Ovary (tissue), 3 donors: ENCODE measurements around the gene DNAJC1.

Experiments used
- EP300 ChIP-seq: sonication (generic); formaldehyde crosslinking; IDR thresholded peaks from one replicate; pipeline ENCODE4 v1.6.1; 2017; ENCODE audit warnings: antibody characterized with exemption
- POLR2A ChIP-seq: fragments of 450-650 bp; IDR thresholded peaks from one replicate; pipeline ENCODE4 v1.6.1; 2017; ENCODE audit warnings: antibody characterized with exemption, mild to moderate bottlenecking, moderate library complexity
- TF ChIP-seq, protein P1 (sequence below), 3 donors: fragments of 450-650 bp in 2 of 3; fragments of 200-600 bp in 1 of 3; IDR thresholded peaks; one replicate each; pipeline versions ENCODE4 v1.5.1 to v1.8.0; 2016 to 2022; ENCODE audit warnings: antibody characterized with exemption in 3 of 3, mild to moderate bottlenecking in 1 of 3
- donor health status: DM: no; HTN: no; CAD: no.

DNA sequence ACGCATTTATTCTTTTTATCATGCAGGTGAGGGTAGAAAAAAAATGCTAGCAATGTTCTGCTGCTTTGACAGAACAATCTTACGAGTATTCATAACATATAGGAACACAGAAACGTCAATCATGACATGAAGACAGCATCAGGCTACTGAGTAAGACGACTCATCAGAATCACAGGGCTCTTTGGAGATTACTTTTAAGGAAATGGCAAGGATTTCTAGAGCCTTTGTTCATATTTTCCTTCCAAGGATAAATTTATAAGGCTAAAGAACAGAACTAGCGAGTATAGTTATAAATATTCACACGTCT, 39.8 kb upstream of the DNAJC1 start:
- TF ChIP-seq, protein P1, sequence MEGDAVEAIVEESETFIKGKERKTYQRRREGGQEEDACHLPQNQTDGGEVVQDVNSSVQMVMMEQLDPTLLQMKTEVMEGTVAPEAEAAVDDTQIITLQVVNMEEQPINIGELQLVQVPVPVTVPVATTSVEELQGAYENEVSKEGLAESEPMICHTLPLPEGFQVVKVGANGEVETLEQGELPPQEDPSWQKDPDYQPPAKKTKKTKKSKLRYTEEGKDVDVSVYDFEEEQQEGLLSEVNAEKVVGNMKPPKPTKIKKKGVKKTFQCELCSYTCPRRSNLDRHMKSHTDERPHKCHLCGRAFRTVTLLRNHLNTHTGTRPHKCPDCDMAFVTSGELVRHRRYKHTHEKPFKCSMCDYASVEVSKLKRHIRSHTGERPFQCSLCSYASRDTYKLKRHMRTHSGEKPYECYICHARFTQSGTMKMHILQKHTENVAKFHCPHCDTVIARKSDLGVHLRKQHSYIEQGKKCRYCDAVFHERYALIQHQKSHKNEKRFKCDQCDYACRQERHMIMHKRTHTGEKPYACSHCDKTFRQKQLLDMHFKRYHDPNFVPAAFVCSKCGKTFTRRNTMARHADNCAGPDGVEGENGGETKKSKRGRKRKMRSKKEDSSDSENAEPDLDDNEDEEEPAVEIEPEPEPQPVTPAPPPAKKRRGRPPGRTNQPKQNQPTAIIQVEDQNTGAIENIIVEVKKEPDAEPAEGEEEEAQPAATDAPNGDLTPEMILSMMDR (IDR thresholded peaks at IDR 0.05) = no peak
- TF ChIP-seq POLR2A (no peak), EP300 (no peak)
